GM21423 (cell line): ENCODE measurements around the gene HPCAL1.

Experiments
- ATAC-seq: cut with Tn5 transposase; IDR thresholded peaks from one replicate; pipeline ENCODE4 v1.9.1; 2021; ENCODE audit warnings: mild to moderate bottlenecking, moderate library complexity; ENCODE audit not compliant: unreplicated experiment

HPCAL1 gene

DNA sequence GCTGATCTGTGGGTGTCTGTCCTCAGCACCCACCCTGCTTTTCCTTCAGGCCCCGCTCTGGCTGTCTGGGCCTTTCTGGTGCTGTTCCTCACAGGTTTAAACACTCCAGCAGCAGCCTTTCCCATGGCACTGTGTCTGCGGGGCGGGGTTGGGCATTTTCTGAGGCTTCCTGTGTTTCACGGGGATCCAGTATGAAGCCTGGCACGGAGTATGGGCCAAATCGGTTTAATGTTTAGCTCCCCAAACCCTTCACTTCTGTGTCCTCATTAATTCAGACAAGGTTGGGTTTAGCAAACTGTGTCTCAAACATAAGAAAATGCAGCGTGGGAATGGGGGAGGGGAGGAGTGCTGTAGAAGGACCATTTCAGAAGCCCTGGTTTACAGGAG is 44.9 kb downstream of the HPCAL1 start:
- ATAC-seq = no peak

GRCh38 chr2:10348891-10349290 is 46.2 kb downstream of the HPCAL1 start:
- ATAC-seq = no peak

GRCh38 chr2:10350761-10351160 is 48.1 kb downstream of the HPCAL1 start:
- no peak for ATAC-seq

DNA sequence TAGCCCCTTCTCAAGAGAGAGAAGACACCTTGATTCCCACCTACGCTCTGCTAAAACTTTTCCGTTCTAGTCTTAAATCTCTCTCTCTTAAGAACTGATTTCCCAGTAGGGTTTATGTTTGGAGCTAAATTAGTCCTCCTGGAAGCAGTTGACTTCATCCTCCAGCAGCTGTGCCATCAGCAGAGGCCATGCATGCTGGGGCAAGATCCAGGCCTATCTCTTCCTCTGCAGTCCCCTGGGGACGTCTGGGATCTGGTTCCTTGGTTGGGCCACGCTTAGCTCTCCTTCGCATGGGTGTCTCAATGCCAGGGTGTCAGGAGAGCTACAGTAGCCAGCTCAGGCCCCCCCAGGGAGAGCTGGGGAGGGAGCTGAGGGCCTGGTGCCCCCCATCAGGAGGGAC is 49.7 kb downstream of the HPCAL1 start:
- ATAC-seq = no peak

GRCh38 chr2:10352972-10353371 is 50.3 kb downstream of the HPCAL1 start:
- no peak for ATAC-seq

DNA sequence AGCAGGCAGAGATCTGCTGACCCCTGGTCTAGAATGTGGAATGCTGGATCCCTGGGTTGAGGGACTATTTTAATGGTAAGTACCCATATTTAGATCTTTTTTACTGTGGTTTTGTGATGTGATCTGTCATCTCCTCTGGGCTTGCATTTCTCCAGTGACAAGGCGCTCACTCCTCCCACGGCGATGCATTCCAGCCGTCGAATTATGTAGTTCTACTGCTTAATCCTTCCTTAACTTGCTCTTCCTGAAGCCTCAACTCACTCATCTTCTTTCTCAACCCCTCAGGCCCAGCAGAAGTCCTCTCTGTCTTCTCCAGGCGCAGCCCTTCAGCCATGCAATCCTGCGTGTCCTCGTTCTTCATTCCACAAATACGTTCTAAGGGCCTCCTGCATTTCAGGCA is 51.2 kb downstream of the HPCAL1 start:
- no peak for ATAC-seq

- ATAC-seq = no peak
Measured at GRCh38 chr2:10354399-10354798, 51.7 kb downstream of the HPCAL1 start.

- ATAC-seq = no peak
Measured at GRCh38 chr2:10355471-10356438, 53.1 kb downstream of the HPCAL1 start.

DNA sequence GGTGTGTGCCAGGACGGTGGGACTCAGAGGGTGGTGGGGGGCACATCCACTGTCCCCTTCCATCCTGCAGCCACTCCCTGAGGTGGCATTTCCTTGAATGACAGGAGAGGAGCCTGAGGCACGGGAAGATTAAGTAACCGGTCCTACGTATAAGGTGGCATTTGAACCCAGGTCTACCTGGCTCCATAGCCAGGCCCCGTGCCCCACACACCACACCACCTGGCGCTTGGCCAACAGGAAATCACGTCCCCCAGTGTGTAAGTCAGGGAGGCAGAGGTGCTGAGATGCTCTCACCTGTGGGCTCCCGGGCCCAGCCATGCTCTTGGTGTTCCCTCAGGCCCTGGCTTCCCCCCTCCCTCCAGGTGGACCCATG is 53.7 kb downstream of the HPCAL1 start:
- ATAC-seq = no peak

DNA sequence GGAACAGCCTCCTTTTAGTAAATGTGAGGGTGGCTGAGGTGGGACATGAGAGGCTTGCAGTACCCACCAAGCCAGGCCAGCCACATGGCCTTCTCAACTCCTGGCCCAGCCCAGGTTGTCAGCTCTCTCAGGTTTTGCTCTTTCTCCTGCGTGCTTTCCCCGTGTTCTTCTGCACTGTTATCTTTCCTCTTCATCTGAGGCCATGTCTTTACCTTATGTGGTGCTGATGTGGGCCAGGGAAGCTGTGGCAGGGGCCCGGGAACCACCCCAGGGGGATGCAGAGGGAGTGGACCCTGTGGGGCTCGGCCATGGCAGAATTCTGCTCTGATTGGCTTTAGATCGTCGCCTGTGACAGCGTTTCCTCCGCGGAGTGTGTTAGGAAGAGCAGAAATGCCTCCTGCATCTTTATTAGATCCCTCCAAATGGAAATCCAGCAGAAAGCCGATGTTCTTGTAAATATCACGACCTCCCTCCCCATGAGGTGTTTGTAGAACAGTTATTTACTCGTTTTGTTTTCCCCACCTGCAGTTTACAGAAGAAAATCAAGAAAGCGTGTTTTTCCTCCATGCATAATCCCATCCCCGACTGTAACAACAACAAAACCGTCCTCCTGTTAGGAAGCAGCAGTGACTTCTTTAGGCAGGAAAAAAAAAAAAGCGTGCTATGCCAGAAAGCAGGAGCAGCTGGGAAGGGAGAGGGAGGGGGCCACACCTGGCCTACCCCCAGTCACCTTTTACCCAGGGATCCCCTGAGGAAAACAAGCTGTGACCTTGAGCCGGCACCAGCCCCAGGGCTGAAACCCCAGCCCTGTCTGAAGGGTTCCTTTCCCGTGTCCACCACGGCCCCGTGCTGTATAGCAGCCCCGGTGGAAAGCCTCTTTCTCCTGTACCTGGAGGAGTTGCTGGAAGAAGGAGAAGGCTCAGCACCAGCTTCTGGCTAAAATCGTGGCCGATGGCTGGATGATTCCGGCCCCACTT is 54.8 kb downstream of the HPCAL1 start:
- ATAC-seq = no peak

GRCh38 chr2:10359246-10359645 is 56.5 kb downstream of the HPCAL1 start:
- no peak for ATAC-seq

GRCh38 chr2:10359731-10360329 is 57.1 kb downstream of the HPCAL1 start:
- ATAC-seq = no peak

DNA sequence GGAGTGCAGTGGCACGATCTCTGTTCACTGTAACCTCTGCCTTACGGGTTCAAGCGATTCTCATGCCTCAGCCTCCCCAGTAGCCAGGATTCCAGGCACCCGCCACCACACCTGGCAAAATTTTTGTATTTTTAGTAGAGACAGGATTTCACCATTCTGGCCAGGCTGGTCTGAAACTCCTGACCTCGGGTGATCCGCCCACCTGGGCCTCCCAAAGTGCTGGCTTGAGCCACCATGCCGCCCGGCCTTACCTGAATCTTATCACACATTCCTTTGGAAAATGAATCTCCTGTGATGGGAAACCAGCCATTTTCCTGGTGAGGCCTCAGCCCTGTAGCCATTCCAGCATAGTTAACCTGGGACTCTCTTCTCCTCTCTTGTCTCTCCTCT is 57.8 kb downstream of the HPCAL1 start:
- no peak for ATAC-seq

GRCh38 chr2:10360850-10361588 is 58.3 kb downstream of the HPCAL1 start:
- no peak for ATAC-seq

- ATAC-seq = no peak
Measured at GRCh38 chr2:10362096-10362897, 59.6 kb downstream of the HPCAL1 start.

DNA sequence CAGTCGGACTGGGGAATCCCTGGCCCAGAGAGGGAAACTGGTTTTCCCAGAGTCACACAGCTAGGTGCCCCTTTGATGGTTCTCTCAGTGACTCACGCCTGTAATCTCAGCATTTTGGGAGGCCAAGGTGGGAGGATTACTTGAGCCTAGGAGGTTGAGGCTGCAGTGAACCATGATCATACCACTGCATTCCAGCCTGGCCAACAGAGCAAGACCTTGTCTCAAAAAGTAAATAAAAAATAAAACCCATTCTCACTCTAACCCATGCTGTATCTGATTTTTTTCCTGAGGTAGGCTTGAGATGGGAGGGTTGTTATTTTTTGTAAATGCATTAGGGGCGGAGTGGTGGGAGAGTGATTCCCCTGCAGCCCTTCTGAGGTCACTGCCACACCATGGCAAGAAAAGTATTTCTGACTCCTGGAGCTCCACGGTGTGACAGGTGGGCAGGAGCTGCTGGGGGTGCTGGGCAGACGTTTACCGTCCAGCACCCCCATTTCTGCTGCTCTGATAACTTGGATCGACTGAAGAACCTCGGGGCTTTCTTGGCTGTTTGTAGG is 60.3 kb downstream of the HPCAL1 start:
- ATAC-seq = no peak

GRCh38 chr2:10363861-10364610 is 61.3 kb downstream of the HPCAL1 start:
- ATAC-seq = no peak

DNA sequence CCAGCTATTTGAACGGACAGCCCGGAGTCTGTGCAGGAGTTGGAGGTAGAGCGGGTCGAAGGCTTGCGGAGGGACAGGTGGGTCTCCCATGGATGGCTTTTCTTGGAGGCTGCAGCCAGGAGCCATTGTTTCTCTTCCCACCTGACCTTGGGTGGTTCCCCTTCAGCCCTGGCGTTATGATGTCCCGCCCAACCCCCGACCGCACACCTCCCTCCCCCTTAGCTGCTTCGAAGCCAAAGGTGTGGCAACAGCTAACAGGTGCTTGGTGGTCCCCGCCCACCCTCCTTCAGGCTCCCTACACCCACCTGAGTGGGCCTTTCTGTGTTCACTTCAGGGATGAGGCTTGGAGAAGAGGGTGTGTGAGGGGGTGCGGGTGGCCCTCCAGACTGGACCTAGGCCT is 62.7 kb downstream of the HPCAL1 start:
- ATAC-seq = no peak
